OCI-LY1 (cell line): ENCODE data around the gene ATP5PO.

ENCODE experiments used
- H2AFZ ChIP-seq: fragments of 200-600 bp; sonication (generic), shearing (Covaris generic); 2 replicates; pipeline ENCODE4 v1.6.0; 2014; ENCODE audit warnings: antibody characterized with exemption, mild to moderate bottlenecking, low read length
- H3F3A ChIP-seq: fragments of 200-600 bp; sonication (generic), shearing (Covaris generic); 2 replicates; pipeline ENCODE4 v1.6.0; 2014; ENCODE audit warnings: mild to moderate bottlenecking, antibody characterized with exemption, low read length, moderate library complexity; ENCODE audit not compliant: insufficient read depth
- H3K27ac ChIP-seq: fragments of 200-600 bp; sonication (generic); 2 replicates; pipeline ENCODE4 v1.5.1; 2014; ENCODE audit warnings: low read length, mixed run types, mild to moderate bottlenecking, low read depth; ENCODE audit not compliant: poor library complexity, severe bottlenecking
- H3K27me3 ChIP-seq: fragments of 200-600 bp; sonication (generic); 2 replicates; pipeline ENCODE4 v1.6.0; 2014; ENCODE audit warnings: antibody characterized with exemption, mild to moderate bottlenecking, low read length, moderate library complexity; ENCODE audit not compliant: insufficient read depth
- H3K36me3 ChIP-seq: fragments of 200-600 bp; sonication (generic); 2 replicates; pipeline ENCODE4 v1.6.1; 2014; ENCODE audit warnings: mild to moderate bottlenecking, antibody characterized with exemption, low read length, moderate library complexity, mixed read lengths; ENCODE audit not compliant: insufficient read depth
- H3K4me1 ChIP-seq: fragments of 200-600 bp; sonication (generic); 2 replicates; pipeline ENCODE4 v1.5.1; 2014; ENCODE audit warnings: mild to moderate bottlenecking, low read length, moderate library complexity; ENCODE audit not compliant: insufficient read depth, severe bottlenecking
- H3K4me2 ChIP-seq: fragments of 200-600 bp; sonication (generic), shearing (Covaris generic); 2 replicates; pipeline ENCODE4 v1.6.1; 2014; ENCODE audit warnings: low read length
- H3K4me3 ChIP-seq: fragments of 200-600 bp; sonication (generic); 2 replicates; pipeline ENCODE4 v1.5.1; 2014; ENCODE audit warnings: low read length, low read depth, mild to moderate bottlenecking, mixed read lengths; ENCODE audit not compliant: poor library complexity, severe bottlenecking
- H3K79me2 ChIP-seq: fragments of 200-600 bp; shearing (Covaris generic); 2 replicates; pipeline ENCODE4 v1.6.1; 2016; ENCODE audit warnings: mixed run types, low read length, mixed read lengths; ENCODE audit not compliant: insufficient read depth
- H3K9ac ChIP-seq: fragments of 200-600 bp; sonication (generic), shearing (Covaris generic); 2 replicates; pipeline ENCODE4 v1.6.1; 2014; ENCODE audit warnings: mild to moderate bottlenecking, low read length, mixed read lengths
- H3K9me2 ChIP-seq: fragments of 200-600 bp; sonication (generic), shearing (Covaris generic); 2 replicates; pipeline ENCODE4 v1.6.1; 2014; ENCODE audit warnings: low read depth, mild to moderate bottlenecking, low read length, mixed read lengths
- H3K9me3 ChIP-seq: fragments of 200-600 bp; shearing (Covaris generic); 2 replicates; pipeline ENCODE4 v1.6.1; 2014; ENCODE audit warnings: low read length, mixed read lengths
- H4K20me1 ChIP-seq: fragments of 200-600 bp; sonication (generic), shearing (Covaris generic); 2 replicates; pipeline ENCODE4 v1.6.0; 2016; ENCODE audit warnings: mild to moderate bottlenecking, low read length; ENCODE audit not compliant: insufficient read depth
- EZH2 ChIP-seq: fragments of 200-600 bp; sonication (generic), shearing (Covaris generic); IDR thresholded peaks from 2 replicates; pipeline ENCODE4 v1.8.0; 2017; ENCODE audit warnings: borderline replicate concordance, mixed run types, mild to moderate bottlenecking, antibody characterized with exemption, low read length, moderate library complexity, mixed read lengths
- TF ChIP-seq, protein P1 (sequence below): fragments of 200-600 bp; sonication (generic), shearing (Covaris generic); IDR thresholded peaks from 2 replicates; pipeline ENCODE4 v1.5.1; 2017; ENCODE audit warnings: mild to moderate bottlenecking, antibody characterized with exemption, low read length, moderate library complexity, mixed read lengths

ATP5PO gene

DNA sequence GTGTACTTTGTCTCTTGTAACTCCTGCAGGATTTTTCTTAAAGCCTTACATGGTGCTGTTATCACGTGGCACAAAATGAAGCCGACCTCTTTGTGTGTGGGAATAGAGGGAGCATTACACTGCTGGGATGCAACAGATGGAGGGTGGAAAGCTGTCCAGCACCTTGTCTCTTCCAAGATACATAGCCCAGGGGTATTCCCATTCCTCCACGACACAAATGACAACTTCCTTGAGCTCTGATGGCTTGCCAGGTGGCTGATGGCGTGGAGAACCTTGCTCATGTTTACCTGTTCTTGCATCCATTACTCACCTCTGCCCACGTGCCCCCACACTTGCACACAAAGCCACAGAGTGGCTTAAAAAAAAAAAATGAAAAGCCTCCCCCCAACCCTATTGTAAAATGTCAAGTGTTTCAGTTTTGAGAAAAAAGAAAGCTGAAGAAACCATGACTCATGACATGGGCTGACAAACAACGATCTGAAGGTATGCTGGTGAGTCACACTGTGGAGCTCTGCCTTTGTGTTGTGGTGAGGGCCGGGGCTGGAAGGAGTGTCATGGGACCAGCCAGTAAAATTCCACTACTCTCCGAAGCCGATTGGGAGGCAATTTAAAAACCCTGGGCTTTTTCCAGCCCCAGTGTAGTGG lies 32.0 kb upstream of the ATP5PO start:
- Histone ChIP-seq H3F3A (no peaks in the 10 kb centered on the region), H3K79me2 (no peaks in the 10 kb centered on the region), H3K4me1 (peaks cover 65% of the 10 kb centered on the region), H3K36me3 (no peaks in the 10 kb centered on the region), H3K27ac (peak overlapping the region; percentile 98), H2AFZ (no peak overlapping the region), H3K27me3 (no peaks in the 10 kb centered on the region), H3K9me2 (no peaks in the 10 kb centered on the region), H3K4me3 (peak overlapping the region; percentile 47), H3K4me2 (peak overlapping the region; percentile 62), H3K9ac (peak overlapping the region; percentile 55), H3K9me3 (peaks cover 5% of the 10 kb centered on the region), H4K20me1 (no peaks in the 10 kb centered on the region)
- TF ChIP-seq, protein P1, sequence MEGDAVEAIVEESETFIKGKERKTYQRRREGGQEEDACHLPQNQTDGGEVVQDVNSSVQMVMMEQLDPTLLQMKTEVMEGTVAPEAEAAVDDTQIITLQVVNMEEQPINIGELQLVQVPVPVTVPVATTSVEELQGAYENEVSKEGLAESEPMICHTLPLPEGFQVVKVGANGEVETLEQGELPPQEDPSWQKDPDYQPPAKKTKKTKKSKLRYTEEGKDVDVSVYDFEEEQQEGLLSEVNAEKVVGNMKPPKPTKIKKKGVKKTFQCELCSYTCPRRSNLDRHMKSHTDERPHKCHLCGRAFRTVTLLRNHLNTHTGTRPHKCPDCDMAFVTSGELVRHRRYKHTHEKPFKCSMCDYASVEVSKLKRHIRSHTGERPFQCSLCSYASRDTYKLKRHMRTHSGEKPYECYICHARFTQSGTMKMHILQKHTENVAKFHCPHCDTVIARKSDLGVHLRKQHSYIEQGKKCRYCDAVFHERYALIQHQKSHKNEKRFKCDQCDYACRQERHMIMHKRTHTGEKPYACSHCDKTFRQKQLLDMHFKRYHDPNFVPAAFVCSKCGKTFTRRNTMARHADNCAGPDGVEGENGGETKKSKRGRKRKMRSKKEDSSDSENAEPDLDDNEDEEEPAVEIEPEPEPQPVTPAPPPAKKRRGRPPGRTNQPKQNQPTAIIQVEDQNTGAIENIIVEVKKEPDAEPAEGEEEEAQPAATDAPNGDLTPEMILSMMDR, result no peak
- no peak for TF ChIP-seq EZH2

DNA sequence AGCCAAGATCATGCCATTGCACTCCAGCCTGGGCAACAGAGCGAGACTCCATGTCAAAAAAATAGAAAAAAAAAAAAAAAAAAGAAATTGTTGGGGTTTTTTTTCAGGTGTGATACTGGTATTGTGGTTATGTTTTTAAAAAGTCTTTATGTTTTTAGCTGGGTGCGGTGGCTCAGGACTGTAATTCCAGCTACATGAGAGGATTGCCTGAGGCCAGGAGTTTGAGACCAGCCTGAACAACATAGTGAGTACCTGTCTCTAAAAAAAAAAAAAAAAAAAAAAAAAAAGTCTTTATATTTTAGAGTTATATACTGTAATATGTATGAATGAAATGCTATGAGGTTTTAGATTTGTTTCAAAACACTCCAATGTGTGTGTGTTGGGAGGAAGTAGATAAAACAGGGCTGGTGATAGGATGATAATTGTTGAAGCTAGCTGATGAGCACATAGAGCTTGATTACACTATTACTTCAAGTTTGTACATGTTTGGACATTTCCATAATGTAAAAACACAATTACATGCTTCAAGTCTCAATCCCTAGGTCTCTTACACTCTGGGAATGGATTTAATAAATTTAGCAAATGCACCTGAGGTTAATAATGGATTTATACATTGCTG lies 30.2 kb upstream of the ATP5PO start:
- Histone ChIP-seq H3K4me1 (peaks cover 54% of the 10 kb centered on the region), H2AFZ (no peak overlapping the region), H3K4me3 (no peak overlapping the region), H3K27ac (peak overlapping the region; percentile 98), H3K79me2 (no peaks in the 10 kb centered on the region), H3K27me3 (no peaks in the 10 kb centered on the region), H3K4me2 (no peak overlapping the region), H3K9ac (no peak overlapping the region), H3K9me3 (peaks cover 5% of the 10 kb centered on the region), H3F3A (no peaks in the 10 kb centered on the region), H3K36me3 (no peaks in the 10 kb centered on the region), H3K9me2 (no peaks in the 10 kb centered on the region), H4K20me1 (no peaks in the 10 kb centered on the region)
- no peak for TF ChIP-seq EZH2
- TF ChIP-seq, protein P1, result no peak

DNA sequence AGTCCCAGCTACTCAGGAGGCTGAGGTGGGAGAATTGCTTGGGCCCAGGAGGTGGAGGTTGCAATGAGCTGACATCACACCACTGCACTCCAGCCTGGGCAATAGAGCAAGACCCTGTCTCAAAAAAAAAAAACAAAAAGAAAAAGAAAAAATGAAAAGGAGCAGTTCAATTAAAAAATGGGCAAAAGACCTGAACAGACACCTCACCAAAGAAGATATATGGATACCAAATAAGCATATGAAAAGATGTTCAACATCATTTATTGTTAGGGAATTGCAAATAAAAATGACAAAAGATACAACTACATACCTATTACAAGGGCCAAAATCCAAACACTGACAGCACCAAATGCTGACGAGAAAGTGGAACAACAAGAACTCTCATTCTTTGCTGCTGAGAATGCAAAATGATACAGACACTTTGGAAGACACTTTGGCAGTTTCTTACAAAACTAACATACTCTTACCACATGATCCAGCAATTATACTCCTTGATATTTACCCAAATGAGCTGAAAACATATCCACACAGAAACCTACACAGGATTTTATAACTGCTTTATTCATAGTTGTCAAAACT lies 28.7 kb upstream of the ATP5PO start:
- Histone ChIP-seq H3K36me3 (no peaks in the 10 kb centered on the region), H3K4me2 (no peak overlapping the region), H3K27me3 (no peaks in the 10 kb centered on the region), H3K9me2 (no peaks in the 10 kb centered on the region), H3K9me3 (peaks cover 5% of the 10 kb centered on the region), H3K9ac (no peak overlapping the region), H3K27ac (no peak overlapping the region), H3K79me2 (no peaks in the 10 kb centered on the region), H2AFZ (no peak overlapping the region), H3K4me1 (peaks cover 49% of the 10 kb centered on the region), H3F3A (no peaks in the 10 kb centered on the region), H4K20me1 (no peaks in the 10 kb centered on the region), H3K4me3 (no peak overlapping the region)
- TF ChIP-seq EZH2, result no peak
- TF ChIP-seq, protein P1, result no peak
